Activated T-cell treated with anti-CD3 and anti-CD28 coated beads, Interleukin-2, amount 50 U/mL, for 48 hours (primary cell): ENCODE results near the gene CFAP54.
"Not testable (repeated sequence)": the region's sequence is repeated elsewhere in the genome, so short reads cannot be mapped to it uniquely, and the experiment has no call there.

Experiments used
- DNase-seq, 2 experiments: peaks; one replicate each; pipeline ENCODE4 v3.0.0-alpha.2; 2020

CFAP54 gene

DNA sequence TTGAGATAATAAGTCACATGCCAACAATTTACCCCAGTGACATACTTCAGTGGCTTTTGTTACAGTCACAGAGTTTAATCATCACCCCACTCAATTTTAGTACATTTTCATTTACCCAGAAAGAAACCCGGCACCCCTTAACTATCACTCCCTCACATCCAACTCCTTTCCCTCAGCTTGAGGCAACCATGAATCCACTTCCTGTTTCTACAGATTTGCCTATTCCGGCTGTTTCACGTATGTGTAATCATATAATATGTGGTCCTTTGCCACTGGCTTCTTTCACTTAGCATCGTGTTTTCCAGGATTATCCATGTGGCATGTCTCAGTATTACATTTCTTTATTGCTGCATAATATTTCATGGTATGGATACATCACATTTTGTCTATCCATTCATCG lies 147.5 kb downstream of the CFAP54 start:
- no peak for DNase-seq

DNA sequence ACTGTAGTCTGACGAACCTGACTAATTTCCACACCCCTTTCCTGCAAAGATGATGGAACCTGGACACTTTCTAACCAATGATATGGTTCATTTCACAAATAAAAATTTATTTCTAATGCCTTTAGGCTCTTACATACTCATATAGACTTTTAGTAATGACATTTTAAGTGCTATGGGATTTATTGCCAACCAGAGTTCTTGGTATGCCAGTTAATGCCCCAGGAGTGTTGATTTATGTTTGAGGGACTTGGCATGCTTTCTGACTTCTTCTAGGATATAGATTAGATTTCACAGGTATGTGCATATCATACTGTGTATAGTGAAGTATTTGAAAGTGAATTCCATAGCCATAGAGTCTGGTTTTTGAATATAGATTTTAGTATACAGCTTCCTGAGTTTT lies 159.5 kb downstream of the CFAP54 start:
- no peak for DNase-seq

DNA sequence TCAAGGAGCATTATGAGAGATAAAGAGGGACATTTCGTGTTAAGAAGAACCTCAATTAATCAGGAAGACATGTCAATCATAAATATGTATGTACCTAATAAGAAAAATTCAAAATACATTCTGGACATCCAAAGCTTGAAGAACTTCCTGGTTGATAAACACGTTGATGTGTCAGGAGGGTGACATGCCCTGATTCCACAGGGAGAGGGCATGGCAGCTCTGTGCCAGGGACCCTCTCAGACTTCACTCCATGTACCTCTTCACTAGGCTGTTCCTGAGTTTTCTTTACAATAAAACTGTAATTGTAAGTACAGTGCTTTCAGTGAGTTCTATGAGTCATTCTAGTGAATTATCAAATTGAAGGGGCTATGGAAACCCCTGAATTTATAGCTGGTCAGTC lies 163.5 kb downstream of the CFAP54 start:
- no peak for DNase-seq

DNA sequence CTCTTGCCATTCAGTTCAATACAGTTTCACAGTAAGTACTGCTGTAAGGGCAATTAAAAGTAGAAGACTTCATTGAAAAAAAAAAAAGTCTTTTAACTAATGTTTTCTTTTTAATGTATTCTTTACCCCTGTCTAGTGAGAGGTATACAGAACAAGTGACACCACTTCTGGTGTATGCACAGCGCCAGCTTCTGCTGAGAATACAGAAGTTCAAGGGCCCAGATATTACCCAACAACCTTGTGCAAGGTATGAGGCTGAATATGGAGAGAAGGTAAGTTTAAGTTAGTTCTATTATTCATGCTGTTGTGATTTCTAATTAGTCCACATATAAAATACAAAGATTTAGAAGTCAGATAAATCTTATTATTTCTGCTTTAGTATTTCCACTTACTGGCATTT lies 168.7 kb downstream of the CFAP54 start:
- DNase-seq: no peak

DNA sequence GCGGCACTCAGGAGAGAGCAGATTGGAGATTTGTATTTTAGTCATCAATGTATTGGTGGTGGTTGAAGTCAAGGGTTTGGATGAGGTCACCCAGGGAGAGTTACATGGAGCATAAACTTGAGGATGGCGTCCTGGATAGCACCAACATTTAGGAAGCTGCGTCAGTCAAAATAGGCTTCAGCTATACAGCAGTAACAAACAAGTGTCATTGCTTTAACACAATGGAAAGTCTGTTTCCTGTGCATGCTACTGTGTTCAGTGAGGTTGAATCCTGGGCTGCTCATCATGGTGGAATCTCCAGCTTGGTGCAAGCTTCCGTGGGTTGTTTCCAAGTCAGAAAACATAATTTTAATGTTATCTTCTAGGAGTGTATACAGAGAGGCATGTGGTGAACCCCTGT lies 180.4 kb downstream of the CFAP54 start:
- no peak for DNase-seq

DNA sequence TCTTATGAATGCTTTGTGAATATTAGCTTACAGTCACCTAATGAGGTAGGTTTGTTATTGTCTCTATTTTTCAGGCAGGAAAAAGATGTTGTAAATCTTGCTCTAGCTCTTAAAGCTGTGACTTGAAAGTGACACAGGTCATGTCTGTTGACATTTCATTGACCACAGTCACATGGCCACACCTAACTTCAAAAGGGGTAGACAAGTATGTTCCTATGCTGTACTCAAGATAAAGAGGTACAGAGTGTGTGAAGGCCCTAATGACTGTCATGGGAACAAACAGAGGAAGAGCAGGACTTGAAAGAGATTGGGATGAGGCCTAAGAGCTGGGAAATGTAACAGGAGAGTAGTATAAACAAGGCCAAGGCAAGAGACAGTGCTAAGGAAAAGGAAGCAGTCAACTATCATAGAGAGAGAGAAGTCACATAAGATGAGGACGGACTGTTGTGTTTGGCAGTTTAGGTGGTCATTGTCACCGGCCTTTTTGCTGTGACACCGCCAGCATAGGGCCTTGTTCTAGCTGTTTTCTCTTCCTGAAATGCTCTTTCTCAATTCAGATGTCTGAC lies 181.0 kb downstream of the CFAP54 start:
- no peak for DNase-seq

DNA sequence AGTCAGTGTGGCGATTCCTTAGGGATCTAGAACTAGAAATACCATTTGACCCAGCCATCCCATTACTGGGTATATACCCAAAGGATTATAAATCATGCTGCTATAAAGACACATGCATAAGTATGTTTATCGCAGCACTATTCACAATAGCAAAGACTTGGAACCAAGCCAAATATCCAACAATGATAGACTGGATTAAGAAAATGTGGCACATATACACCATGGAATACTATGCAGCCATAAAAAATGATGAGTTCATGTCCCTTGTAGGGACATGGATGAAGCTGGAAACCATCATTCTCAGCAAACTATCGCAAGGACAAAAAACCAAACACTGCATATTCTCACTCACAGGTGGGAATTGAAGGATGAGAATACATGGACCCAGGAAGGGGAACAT lies 186.1 kb downstream of the CFAP54 start:
- DNase-seq: not testable (repeated sequence)

DNA sequence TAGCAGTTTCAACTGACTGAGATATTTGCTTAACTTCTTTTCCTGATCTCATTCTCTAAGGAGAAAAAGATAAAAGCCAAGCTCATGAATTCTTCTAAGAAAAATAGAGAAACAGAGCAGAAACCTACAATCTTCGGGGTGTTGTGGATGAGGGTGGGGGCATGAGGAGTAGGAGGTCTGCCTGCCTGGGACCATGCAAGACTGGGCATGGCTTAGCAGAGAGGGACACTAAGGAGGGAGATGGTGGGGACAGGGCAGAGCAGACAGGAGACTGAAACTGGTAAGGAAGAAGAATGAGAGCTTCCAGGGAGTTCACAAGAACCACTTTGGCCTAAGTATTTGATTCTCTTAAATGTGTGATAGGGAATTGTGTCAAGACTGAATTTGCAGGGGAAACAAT lies 188.0 kb downstream of the CFAP54 start:
- DNase-seq: no peak

DNA sequence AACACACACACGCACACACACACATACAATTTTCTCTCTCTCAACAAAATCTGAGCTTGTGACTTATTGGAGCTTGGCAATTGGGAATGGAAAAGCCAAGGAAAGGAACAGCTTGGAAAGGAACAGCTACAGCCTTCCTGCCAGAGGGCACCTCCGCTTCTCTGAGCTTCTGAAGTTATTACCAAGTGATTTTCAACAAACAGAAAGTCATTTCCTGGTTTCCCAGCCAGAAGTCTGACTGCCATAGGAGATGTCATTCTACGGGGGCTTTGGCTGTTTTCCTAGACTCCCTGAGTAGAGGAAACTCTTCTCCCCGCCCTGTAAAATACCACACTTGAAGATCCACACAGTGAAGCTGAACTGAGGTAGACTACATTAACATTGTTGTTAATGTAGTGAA lies 198.3 kb downstream of the CFAP54 start:
- no peak for DNase-seq

DNA sequence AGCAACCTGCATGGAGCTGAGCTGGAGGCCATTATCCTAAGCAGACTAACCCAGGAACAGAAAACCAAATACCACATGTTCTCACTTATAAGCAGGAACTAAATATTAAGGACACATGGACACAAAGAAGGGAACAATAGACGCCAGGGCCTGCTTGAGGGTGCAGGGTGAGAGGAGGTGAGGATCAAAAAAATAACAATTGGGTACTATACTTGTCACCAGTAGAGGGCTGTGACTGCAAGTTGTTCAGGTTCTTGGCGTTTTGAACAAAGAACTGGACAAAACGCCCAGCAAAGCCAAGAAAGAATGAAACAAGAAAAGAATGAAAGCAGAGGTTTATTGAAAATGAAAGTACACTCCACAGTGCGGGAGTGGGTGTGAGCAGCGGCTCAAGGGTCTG lies 209.1 kb downstream of the CFAP54 start:
- no peak for DNase-seq

DNA sequence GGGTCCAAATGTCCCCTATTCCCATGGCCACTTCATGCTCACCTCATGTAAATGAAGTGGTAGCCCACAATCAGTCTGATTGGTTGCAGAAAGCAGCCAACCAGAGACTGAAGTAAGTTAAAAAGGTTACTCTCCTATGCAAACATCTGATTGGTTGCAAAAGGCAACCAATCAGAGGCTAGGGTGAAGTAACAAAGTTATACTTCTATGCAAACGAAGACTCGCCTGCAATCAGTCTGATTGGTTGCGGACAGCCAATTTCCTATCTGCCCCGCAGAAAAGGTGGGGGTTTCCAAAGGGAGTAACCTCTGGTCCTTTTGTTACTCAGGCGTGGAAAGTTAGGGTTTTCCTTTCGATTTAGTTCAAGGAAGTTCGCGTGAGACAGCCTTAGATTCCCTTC lies 209.6 kb downstream of the CFAP54 start:
- DNase-seq: no peak

DNA sequence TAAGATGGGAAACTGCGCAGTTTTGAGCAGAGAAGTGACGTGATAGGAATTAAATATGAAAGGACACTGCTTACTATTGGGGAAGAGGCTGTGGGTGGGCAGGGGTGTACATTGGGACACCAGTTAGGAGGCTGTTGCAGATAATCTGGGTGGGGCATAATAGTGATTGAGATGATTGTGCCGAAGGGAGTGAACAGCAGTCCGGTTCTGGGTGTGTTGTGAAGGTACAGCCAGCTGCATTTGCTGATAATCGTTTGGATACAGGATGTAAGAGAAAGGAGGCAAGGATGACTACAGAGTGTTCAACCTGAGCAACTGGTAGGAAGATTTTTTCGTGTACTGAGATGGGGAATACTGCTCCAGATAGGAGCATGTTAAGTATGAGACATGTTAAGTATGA lies 212.5 kb downstream of the CFAP54 start:
- no peak for DNase-seq

DNA sequence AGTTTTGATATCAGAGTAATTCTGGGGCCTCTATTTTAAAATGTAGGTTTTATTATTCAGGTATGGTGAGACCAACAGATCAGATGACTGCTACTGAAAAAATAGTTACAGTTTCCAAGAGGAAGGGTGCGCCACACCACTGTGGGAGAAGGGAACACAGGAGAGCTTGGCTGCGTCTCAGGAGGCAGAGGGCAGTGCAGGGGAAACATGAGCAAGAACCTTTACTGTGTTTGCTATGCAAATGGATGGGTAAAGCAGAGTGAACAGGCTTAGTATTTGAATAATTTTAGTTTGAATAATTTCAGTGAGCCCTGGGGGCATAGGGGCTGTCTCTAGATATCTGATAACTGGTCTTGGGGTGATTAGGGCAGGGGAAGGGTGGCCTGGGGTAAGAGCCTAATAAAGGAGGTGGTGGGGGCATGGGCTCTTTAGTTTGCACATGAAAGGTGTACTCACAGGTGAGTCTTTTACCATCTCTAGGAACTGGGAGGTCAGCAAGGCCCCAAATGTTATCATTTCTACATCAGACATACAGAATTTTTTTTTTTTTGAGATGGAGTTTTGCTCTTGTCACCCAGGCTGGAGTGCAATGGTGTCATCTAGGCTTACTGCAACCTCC lies 220.9 kb downstream of the CFAP54 start:
- DNase-seq: no peak

DNA sequence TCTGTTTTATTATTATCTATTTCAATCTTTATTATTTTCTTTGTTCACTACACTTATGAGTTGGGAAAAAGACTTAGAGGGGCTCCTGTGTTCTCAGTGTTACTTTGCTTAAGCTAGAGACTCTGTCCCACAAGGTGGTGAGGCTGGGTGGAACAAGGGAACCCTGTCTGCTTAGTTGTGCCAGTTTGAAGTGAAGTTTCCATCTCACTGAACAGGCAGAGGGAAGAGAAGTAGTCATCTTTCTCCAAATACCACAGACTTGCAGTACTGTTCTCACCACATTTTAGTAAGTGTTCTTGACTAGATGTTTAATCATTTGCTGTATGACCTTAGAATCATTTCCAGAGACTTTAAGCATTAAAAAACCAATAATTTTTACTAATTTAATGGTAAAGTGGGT lies 222.0 kb downstream of the CFAP54 start:
- no peak for DNase-seq

DNA sequence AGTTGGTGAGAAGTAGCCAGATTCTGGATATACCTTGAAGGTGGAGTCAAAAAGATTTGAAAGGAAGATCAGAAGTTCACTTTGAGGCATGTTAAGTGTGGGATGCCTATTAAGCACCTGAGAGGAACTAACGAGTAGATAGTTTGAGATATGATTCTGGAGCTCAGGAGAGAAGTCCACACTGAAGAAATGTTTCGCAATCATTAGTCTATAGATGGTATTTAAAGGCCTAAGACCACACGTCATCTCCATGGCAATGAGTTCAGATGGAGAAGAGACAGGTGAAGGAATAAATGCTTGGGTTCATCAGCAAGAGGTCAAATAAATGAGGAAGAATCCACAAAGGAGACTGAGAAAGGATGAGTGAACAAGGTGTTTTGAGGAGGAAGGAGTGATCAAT lies 224.8 kb downstream of the CFAP54 start:
- DNase-seq: no peak

DNA sequence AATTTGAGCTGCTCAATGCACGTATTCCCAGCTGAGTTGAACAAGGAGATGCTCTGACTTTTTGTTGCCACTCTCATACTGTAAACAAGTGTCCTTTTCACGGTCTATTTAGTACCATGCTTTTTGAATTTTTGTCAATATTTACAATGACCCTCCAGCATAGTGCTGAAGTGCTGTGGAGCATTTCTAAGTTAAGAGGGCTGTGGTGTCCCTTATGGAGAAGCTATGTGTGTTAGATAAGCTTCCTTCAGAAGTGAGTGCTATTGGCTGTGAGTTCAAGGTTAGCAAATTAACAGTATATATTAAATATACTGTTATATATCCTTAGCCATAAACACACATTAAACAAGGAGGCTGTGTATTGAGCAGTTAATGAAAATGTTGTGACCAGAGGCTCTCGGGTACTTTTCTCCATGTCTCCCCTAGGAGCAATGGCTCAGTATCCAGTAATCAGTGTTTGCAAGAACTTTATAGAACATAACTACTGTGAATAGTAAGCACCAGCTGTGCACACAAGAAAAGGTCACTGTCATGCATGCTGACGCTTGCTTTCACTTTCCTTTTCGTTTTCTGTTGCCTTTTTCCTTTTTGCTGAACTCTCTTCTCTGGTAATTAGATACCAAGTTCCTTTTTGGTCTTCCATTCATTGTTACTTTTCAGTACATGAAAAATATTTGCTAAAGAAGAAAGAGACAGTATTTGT lies 230.4 kb downstream of the CFAP54 start:
- DNase-seq: no peak

DNA sequence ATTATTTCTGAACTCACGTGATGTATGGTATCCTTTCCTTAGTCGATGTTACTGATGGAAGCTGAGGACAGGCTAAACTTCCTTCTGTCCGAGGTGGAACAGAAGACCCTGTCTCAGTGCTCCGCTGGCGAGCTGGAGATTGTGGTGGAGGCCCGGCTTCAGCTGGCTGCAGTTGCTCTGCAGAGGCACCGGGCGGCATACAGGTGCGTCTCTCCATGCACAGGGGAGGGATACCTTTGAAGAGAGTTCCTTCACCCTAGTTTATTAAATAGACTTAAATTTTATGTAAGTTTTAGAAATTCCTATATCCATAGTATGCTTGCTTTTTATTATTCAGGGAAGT lies 231.0 kb downstream of the CFAP54 start:
- DNase-seq: peak; percentile 24 to 38

DNA sequence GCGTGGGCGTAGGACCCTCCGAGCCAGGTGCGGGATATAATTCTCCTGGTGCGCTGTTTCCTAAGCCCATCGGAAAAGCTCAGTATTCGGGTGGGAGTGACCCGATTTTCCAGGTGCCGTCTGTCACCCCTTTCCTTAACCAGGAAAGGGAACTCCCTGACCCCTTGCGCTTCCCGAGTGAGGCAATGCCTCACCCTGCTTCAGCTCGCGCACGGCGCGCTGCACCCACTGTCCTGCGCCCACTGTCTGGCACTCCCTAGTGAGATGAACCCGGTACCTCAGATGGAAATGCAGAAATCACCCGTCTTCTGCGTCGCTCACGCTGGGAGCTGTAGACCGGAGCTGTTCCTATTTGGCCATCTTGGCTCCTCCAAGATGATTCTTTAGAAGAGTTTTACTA lies 240.1 kb downstream of the CFAP54 start:
- DNase-seq: not testable (repeated sequence)

DNA sequence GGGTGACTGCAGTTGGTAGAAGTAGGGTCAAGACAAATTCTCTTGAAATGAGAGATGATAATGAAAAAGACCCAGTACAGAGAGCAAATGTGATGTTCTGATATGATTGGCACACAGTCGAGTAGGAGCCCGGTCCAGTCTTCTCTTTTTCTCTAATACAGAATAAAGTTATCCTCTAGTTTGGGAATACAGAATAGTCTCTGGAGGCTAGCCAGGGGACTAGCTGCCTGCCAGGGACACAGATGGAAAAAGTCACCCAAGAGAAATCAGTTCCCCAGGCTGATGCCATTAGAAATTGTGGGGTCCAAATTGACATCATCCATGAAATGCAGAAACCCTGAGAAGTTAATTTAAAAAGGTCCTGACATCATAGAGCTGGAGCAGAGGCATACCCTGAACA lies 240.5 kb downstream of the CFAP54 start:
- no peak for DNase-seq

DNA sequence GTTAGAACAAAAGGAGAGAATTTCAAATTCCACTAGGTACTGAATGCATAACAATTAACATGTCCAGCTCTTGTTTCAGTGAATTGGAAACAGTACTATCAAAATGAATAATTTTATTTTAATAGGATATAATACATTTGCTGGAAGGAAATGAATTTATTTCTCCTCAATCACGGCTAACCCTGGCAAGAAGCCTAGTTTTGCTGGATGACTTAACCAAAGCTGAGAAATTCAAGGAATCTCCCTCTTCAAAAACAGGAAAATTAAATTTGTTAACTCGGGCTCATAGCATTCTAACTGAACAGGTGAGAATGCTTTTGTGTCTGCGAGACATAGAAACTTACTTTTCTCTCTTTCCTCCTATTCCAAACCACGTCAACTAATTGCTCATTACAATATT lies 254.2 kb downstream of the CFAP54 start:
- no peak for DNase-seq

DNA sequence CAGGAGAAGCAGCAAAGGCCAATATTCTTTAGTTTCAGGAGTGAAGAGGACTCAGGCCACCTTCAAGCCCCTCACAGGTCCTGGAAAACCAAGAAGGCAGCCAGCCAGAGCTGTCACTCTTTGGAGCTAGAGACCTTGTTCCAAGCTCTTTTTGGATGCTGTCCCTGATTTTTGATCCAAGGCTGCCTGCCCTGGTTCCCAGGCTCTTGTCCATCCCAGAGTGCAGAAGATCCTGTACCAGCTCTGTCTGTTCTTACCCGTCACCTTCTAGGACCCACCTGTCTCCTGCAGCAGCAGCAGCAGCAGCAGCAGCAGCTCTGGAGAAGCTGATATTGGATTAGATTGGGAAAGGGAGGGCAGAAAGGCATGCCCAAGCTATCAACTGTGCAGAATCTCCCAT lies 260.6 kb downstream of the CFAP54 start:
- DNase-seq: no peak

DNA sequence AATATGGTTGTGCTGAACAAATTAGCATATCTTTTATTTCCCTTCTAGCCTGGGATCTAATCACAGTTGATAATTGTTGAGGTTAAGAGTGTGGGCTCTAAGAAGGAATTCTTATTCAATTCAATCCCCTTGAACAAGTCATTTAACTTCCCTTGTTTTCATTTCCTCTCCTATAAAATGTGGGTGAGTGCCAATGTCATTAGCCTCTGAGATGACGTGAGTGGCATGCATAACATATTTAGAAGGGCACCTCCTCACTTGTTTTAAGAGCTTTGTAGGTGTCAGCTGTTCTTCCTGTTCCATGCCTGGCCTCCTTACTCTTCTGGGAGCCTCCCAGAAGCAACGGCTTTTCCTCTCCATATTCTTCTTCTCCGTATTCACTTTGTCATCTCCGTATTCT lies 262.2 kb downstream of the CFAP54 start:
- DNase-seq: no peak

DNA sequence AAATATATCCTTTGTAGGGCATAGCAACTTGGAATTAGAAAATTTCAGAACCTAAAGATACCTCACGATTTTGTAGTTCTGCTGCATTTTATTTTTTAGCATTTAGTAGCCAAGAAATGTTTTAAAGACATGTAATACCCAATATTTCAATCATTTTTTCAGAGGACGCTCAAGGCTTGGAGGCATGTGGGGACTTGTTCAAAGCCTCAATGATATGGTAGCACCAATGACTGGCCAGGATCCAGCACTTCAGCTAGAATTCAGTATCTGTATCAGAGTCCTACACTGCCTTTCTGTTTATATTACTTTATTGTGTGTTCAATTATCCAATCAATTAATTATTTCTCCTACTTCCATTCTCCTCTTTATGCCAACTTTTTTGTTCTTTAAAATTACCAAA lies 262.8 kb downstream of the CFAP54 start:
- no peak for DNase-seq

DNA sequence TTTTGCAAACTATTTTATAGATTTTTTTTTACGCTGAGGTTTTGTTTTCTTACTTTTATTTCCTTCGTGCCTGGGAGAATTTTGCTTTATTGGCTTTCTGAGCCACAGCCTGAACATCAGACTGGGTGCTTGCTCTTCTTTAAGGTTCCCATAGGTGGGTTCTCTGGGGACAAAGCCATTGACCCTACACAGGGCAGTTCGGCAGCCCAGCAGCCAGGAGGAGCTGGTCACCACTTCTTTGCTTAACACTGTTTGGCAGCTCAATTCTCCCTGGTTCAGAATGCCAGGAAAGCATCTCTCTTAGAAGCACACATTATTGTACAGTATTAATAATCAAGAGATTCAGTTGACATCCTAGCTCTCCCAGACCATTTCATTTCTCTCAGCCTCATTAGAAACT lies 276.9 kb downstream of the CFAP54 start:
- no peak for DNase-seq

DNA sequence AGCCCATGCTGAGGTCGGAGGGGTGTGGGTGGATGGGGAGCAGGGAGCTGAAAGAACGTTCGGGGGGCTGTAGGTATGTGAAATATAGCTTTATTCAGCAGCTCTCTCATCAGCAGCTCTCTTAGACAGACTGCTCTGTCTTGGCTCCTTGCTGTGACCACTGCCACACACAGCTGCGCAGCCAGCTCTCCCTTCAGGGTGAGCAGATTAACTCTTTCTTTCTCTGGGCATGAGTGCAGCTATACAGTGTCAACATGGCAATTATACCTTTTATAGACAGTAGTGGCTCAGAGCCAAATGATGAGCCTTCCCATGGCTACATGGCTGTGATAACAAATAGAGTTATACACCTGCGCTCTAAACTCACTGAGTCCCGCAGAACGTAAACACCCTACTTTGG lies 280.0 kb downstream of the CFAP54 start:
- DNase-seq: no peak
